Common myeloid progenitor, CD34-positive (primary cell): Measurements from ENCODE around the gene SEC24C.
A peak's percentile ranks its signal among the peaks of the same experiment; 100 is the strongest.
"Not testable (repeated sequence)": the region's sequence is repeated elsewhere in the genome, so short reads cannot be mapped to it uniquely, and the experiment has no call there.

Experiments used
- CTCF ChIA-PET: fragments of 350-600 bp; sonication (Branson Sonifier 250); formaldehyde crosslinking; loops from one replicate; lab custom pipeline; 2021; ENCODE audit warnings: antibody characterized with exemption; lab: Charles Lee
- POLR2A ChIA-PET: fragments of 350-600 bp; sonication (Branson Sonifier 250); formaldehyde crosslinking; loops from one replicate; lab custom pipeline; 2021; ENCODE audit warnings: antibody characterized with exemption; lab: Charles Lee
- DNase-seq, 3 donors: peaks; one replicate each; pipeline versions ENCODE4 v3.0.0 to v3.0.0-alpha.2; 2013
- H3K27ac ChIP-seq, 2 experiments: 1 replicate in 1 of 2; 2 replicates in 1 of 2; pipeline ENCODE4 v1.7.0; 2013; ENCODE audit warnings: inconsistent platforms in 2 of 2, low read length in 2 of 2, mild to moderate bottlenecking in 2 of 2, low read depth in 1 of 2, moderate library complexity in 1 of 2; ENCODE audit not compliant: severe bottlenecking in 2 of 2, insufficient read depth in 1 of 2, poor library complexity in 1 of 2
- H3K27me3 ChIP-seq, 5 experiments: replicated peaks in 2 of 5; 1 replicate in 3 of 5; 2 replicates in 2 of 5; pipeline versions ENCODE4 v1.6.1 to v1.7.0; 2013; ENCODE audit warnings: low read length in 4 of 5, mild to moderate bottlenecking in 2 of 5, moderate library complexity in 2 of 5, inconsistent platforms in 1 of 5; ENCODE audit not compliant: insufficient read depth in 5 of 5, control insufficient read depth in 4 of 5
- H3K36me3 ChIP-seq, 4 experiments: 1 replicate in 2 of 4; 2 replicates in 2 of 4; pipeline versions ENCODE4 v1.6.1 to v1.7.0; 2013; ENCODE audit warnings: low read length in 3 of 4, control low read depth in 1 of 4, mild to moderate bottlenecking in 1 of 4; ENCODE audit not compliant: control insufficient read depth in 4 of 4, insufficient read depth in 4 of 4
- H3K4me1 ChIP-seq, 4 experiments: 1 replicate in 3 of 4; 2 replicates in 1 of 4; pipeline versions ENCODE4 v1.6.1 to v1.7.1; 2013; ENCODE audit warnings: low read length in 3 of 4, mild to moderate bottlenecking in 3 of 4, control low read depth in 1 of 4, inconsistent platforms in 1 of 4, moderate library complexity in 1 of 4; ENCODE audit not compliant: control insufficient read depth in 4 of 4, insufficient read depth in 4 of 4; ENCODE audit errors: control extremely low read depth in 1 of 4
- H3K4me3 ChIP-seq, 7 experiments: 1 replicate in 4 of 7; 2 replicates in 3 of 7; pipeline versions ENCODE4 v1.5.1 to v1.7.0; 2013; ENCODE audit warnings: mild to moderate bottlenecking in 7 of 7, low read length in 6 of 7, moderate library complexity in 6 of 7, inconsistent platforms in 2 of 7, low read depth in 2 of 7, control low read depth in 1 of 7; ENCODE audit not compliant: insufficient read depth in 4 of 7, control insufficient read depth in 1 of 7; ENCODE audit errors: extremely low read depth in 1 of 7
- H3K9me3 ChIP-seq, 5 experiments: 1 replicate in 4 of 5; 2 replicates in 1 of 5; pipeline versions ENCODE4 v1.6.1 to v1.7.1; 2013; ENCODE audit warnings: low read length in 4 of 5, mild to moderate bottlenecking in 2 of 5, inconsistent platforms in 1 of 5, low read depth in 1 of 5, moderate library complexity in 1 of 5; ENCODE audit not compliant: control insufficient read depth in 4 of 5, insufficient read depth in 2 of 5; ENCODE audit errors: control extremely low read depth in 1 of 5
- WGBS: methylation state at CpG from one replicate; pipeline ENCODE4 v1.1.5; 2013; ENCODE audit not compliant: insufficient coverage; 5-methylcytosine and 5-hydroxymethylcytosine counted together

The SEC24C gene

DNA sequence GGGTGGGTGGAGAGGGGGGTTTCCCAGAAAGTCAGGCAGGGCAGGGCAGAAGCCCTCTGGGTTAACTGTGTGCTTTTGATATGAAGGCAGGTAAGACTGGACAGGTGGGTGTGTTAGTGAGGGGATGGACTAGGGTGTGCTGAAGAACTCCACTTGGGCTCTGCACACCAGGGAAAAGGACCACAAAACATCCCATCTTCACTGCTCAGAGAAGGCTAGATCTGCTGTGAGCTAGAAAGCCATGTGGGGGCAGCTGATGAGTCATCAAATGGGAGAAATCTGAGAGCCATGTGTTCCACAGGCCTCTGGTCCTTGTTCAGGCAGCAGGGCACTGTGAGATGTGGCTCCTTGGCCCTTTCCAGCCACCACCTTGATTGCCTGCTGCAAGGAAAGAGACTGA lies 36.5 kb upstream of the SEC24C start:
- not testable (repeated sequence) for H3K4me1 ChIP-seq

DNA sequence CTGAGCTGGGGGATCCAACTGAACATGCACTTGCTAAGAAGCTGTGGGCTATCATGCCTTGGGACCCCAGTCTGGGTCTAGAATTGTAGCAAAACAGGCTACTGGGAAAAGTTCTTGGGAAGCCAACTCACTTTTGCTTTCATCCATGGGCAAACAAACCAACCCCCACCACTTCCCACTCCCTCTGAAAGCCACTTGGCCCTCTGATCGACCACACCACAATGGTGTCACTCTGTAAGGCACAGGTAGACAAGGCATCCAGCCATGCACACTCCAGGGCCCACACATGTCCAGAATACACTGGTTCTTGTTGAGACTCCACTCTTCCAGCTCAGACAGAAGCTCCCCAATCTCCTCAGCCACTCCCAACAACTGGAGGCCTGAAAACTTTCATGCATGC lies 36.0 kb upstream of the SEC24C start:
- H3K4me3 ChIP-seq, POLR2A ChIA-PET, CTCF ChIA-PET, DNase-seq, H3K36me3 ChIP-seq, H3K27ac ChIP-seq, H3K27me3 ChIP-seq, H3K4me1 ChIP-seq, H3K9me3 ChIP-seq: not testable (repeated sequence)
- WGBS = no CpG with 5 or more reads among the region's 1 CpG

More for the DNA sequence above, 36.5 kb upstream of the SEC24C start:
- CTCF ChIA-PET, H3K27ac ChIP-seq, H3K36me3 ChIP-seq, H3K4me3 ChIP-seq, H3K27me3 ChIP-seq, DNase-seq, POLR2A ChIA-PET, H3K9me3 ChIP-seq: not testable (repeated sequence)

DNA sequence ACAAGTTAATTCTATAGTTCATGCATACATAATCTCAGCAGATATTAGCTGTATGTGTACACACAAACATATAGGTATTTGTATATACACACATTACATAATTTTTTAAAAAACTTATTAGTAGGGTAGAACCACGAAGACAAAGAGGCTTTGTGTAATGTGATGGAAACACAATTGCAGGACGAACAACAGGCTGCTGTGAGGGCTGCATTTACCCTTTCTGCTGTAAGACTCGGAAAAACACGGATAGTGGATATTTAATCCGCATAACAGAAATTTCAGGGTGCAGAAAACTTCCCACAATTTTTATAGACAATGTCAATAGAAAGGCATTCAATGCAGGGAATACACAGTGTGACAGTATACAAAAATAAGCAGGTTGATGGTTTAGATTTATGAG lies 32.5 kb upstream of the SEC24C start:
- H3K27ac ChIP-seq, POLR2A ChIA-PET, H3K27me3 ChIP-seq, H3K4me3 ChIP-seq, H3K4me1 ChIP-seq, CTCF ChIA-PET, H3K9me3 ChIP-seq, DNase-seq: not testable (repeated sequence)
- H3K36me3 ChIP-seq = peaks cover 3 to 15% (median 9%) of the 10 kb centered on the region in 4 experiments
- 100% methylated on average over 2 of the region's 5 CpGs for WGBS

DNA sequence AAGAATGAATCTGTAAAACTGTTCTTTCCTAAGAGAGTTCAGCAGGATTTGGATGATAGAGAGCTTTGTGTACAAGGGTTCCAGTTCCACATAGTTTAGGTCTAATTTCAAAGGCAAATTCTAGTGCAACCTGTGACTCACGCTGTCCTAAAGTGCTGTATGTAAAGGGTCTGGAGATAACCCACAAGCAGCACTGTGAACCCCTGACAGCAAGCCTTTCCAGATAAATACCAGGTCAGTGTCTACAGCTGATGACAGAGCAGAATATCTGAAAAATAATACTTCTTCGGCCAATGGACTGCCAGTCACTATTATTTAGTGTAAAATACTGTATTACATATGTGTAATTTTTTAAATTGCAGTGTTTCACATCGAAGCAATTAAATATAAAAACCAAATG lies 30.3 kb upstream of the SEC24C start:
- H3K27ac ChIP-seq, H3K9me3 ChIP-seq, H3K4me3 ChIP-seq, H3K27me3 ChIP-seq, DNase-seq, POLR2A ChIA-PET, CTCF ChIA-PET: not testable (repeated sequence)
- Histone ChIP-seq H3K36me3 (peaks cover 3 to 19% (median 11%) of the 10 kb centered on the region in 4 experiments), H3K4me1 (peaks cover 3 to 11% (median 4%) of the 10 kb centered on the region in 4 experiments)
- 100% methylated on average over 1 of the region's 3 CpGs for WGBS

GRCh38 chr10:73714483-73714882 lies 29.7 kb upstream of the SEC24C start:
- POLR2A ChIA-PET, H3K4me3 ChIP-seq, DNase-seq, CTCF ChIA-PET, H3K27ac ChIP-seq, H3K27me3 ChIP-seq, H3K9me3 ChIP-seq: not testable (repeated sequence)
- Histone ChIP-seq H3K4me1 (peaks cover 3 to 11% (median 4%) of the 10 kb centered on the region in 4 experiments), H3K36me3 (peaks cover 3 to 21% (median 11%) of the 10 kb centered on the region in 4 experiments)
- WGBS = no CpG with 5 or more reads among the region's 3 CpGs

- H3K27me3 ChIP-seq, CTCF ChIA-PET, H3K4me3 ChIP-seq, DNase-seq, H3K9me3 ChIP-seq, POLR2A ChIA-PET: not testable (repeated sequence)
- Histone ChIP-seq H3K27ac (peak overlapping the region in 1 of 2 experiments; percentile 2), H3K36me3 (peaks cover 3 to 29% (median 11%) of the 10 kb centered on the region in 4 experiments), H3K4me1 (peaks cover 3 to 11% (median 4%) of the 10 kb centered on the region in 4 experiments)
- WGBS = 98% methylated on average over 10 of the region's 17 CpGs
Observed at GRCh38 chr10:73715179-73716156, 28.7 kb upstream of the SEC24C start.

GRCh38 chr10:73716251-73716650 lies 27.9 kb upstream of the SEC24C start:
- CTCF ChIA-PET = no interaction called here
- Histone ChIP-seq H3K36me3 (peaks cover 3 to 36% (median 14%) of the 10 kb centered on the region in 4 experiments), H3K27ac (peak overlapping the region in 1 of 2 experiments; percentile 2), H3K4me1 (peaks cover 3 to 11% (median 4%) of the 10 kb centered on the region in 4 experiments), H3K27me3 (no peaks in the 10 kb centered on the region), H3K4me3 (no peak overlapping the region), H3K9me3 (no peaks in the 10 kb centered on the region)
- DNase-seq = no peak
- POLR2A ChIA-PET = no interaction called here
- WGBS = 100% methylated on average over 1 of the region's 1 CpG
